ENCODE measurements around the gene KLK1. TPM values are rescaled to one million over a fixed set of nuclear protein-coding genes. Genes with fewer than 3 reads are reported as not detected.
A peak's percentile ranks its signal among the peaks of the same experiment; 100 is the strongest.

KLK1 gene
- polyA plus RNA-seq, 1 of the 3 experiments (the other 2 are of a cell fraction) = not detected

- ChIA-PET POLR2A (no interaction called here), CTCF (interaction anchor here (0.5 to 2.7 kb wide), 6 partner anchors 14 to 128 kb away, joined by 3 to 14 read pairs (median 6); no protein-coding TSS in a partner anchor)
- Histone ChIP-seq H3K36me3 (replicated peaks in 1 of 2; ENCODE audit: control insufficient read depth in 1 of 2, insufficient read depth in 2 of 2, low read length in 1 of 2) (peaks cover 14 to 35% of the 10 kb centered on the region in 2 experiments), H3K4me1 (ENCODE audit: control insufficient read depth in 1 of 2, insufficient read depth in 2 of 2, low read depth in 1 of 2, low read length in 1 of 2) (peaks cover 5 to 7% of the 10 kb centered on the region in 2 experiments; a peak in 2 of 4 replicates), H4K20me1 (ENCODE audit: insufficient read depth) (peaks cover 69% of the 10 kb centered on the region), H3K79me2 (ENCODE audit: insufficient read depth) (peaks cover 32% of the 10 kb centered on the region), H3F3A (replicated peaks; ENCODE audit: insufficient read depth) (peaks cover 4% of the 10 kb centered on the region), H3K9me3 (no peaks in the 10 kb centered on the region), H3K27me3 (ENCODE audit: insufficient read depth) (no peaks in the 10 kb centered on the region), H3K9me2 (no peaks in the 10 kb centered on the region), H3K4me2 (no peak overlapping the region), H3K27ac (ENCODE audit: low read depth in 2 of 2, low read length in 1 of 2) (no peak overlapping the region), H3K9ac (no peak overlapping the region), H3K4me3 (ENCODE audit: low read depth in 2 of 2, low read length in 1 of 2) (no peak overlapping the region), H2AFZ (ENCODE audit: low read depth) (no peak overlapping the region)
- TF ChIP-seq, protein P1, sequence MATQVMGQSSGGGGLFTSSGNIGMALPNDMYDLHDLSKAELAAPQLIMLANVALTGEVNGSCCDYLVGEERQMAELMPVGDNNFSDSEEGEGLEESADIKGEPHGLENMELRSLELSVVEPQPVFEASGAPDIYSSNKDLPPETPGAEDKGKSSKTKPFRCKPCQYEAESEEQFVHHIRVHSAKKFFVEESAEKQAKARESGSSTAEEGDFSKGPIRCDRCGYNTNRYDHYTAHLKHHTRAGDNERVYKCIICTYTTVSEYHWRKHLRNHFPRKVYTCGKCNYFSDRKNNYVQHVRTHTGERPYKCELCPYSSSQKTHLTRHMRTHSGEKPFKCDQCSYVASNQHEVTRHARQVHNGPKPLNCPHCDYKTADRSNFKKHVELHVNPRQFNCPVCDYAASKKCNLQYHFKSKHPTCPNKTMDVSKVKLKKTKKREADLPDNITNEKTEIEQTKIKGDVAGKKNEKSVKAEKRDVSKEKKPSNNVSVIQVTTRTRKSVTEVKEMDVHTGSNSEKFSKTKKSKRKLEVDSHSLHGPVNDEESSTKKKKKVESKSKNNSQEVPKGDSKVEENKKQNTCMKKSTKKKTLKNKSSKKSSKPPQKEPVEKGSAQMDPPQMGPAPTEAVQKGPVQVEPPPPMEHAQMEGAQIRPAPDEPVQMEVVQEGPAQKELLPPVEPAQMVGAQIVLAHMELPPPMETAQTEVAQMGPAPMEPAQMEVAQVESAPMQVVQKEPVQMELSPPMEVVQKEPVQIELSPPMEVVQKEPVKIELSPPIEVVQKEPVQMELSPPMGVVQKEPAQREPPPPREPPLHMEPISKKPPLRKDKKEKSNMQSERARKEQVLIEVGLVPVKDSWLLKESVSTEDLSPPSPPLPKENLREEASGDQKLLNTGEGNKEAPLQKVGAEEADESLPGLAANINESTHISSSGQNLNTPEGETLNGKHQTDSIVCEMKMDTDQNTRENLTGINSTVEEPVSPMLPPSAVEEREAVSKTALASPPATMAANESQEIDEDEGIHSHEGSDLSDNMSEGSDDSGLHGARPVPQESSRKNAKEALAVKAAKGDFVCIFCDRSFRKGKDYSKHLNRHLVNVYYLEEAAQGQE (IDR thresholded peaks at IDR 0.05; ENCODE audit: low read depth, low read length) = peak; percentile 81
- TF ChIP-seq POLR2AphosphoS5 (IDR thresholded peaks at IDR 0.05; ENCODE audit: low read depth, low read length) = peak; percentile 11; the same call in 1 of the 2 replicates
- no peak for TF ChIP-seq FOXM1 (IDR thresholded peaks at IDR 0.05; ENCODE audit: low read depth)
- 91% methylated on average over 7 of the region's 18 CpGs for WGBS (ENCODE audit: low lambda C conversion rate)
- DNase-seq = peak; percentile 28
Observed at GRCh38 chr19:50797781-50798658, 25.6 kb downstream of the KLK1 start.

DNA sequence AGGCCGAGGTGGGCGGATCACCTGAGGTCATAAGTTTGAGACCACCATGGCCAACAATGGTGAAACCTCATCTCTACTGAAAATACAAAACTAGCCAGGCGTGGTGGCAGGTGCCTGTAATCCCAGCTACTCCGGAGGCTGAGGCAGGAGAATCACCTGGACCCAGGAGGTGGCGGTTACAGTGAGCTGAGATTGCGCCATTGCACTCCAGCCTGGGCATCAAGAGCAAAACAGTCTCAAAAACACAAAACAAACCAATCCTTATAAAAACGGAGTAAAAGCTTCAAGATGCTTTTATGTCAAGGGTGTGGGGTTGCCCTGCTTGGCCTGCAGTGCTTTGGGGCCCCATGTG is 26.2 kb downstream of the KLK1 start:
- Histone ChIP-seq H3K9me3 (no peaks in the 10 kb centered on the region), H4K20me1 (ENCODE audit: insufficient read depth) (peaks cover 63% of the 10 kb centered on the region), H3K4me3 (ENCODE audit: low read depth in 2 of 2, low read length in 1 of 2) (no peak overlapping the region), H3K9me2 (no peaks in the 10 kb centered on the region), H3K27ac (ENCODE audit: low read depth in 2 of 2, low read length in 1 of 2) (no peak overlapping the region), H3K36me3 (replicated peaks in 1 of 2; ENCODE audit: control insufficient read depth in 1 of 2, insufficient read depth in 2 of 2, low read length in 1 of 2) (peaks cover 14 to 35% of the 10 kb centered on the region in 2 experiments), H3K4me2 (no peak overlapping the region), H3K4me1 (ENCODE audit: control insufficient read depth in 1 of 2, insufficient read depth in 2 of 2, low read depth in 1 of 2, low read length in 1 of 2) (peaks cover 0 to 2% of the 10 kb centered on the region in 2 experiments; a peak in 2 of 4 replicates), H3K9ac (no peak overlapping the region), H3K79me2 (ENCODE audit: insufficient read depth) (peaks cover 26% of the 10 kb centered on the region), H3K27me3 (ENCODE audit: insufficient read depth) (no peaks in the 10 kb centered on the region), H2AFZ (ENCODE audit: low read depth) (no peak overlapping the region), H3F3A (replicated peaks; ENCODE audit: insufficient read depth) (peaks cover 4% of the 10 kb centered on the region)
- POLR2A ChIA-PET = no interaction called here
- CTCF ChIA-PET = interaction anchor here (0.6 to 2.7 kb wide), 4 partner anchors 14 to 128 kb away, joined by 4 to 14 read pairs (median 7); no protein-coding TSS in a partner anchor
- WGBS (ENCODE audit: low lambda C conversion rate) = 95% methylated on average over 7 of the region's 7 CpGs
- DNase-seq = no peak
- TF ChIP-seq CHD2 (IDR thresholded peaks at IDR 0.05; ENCODE audit: low read length, partially characterized antibody) = no peak
- no peak for TF ChIP-seq MXI1 (IDR thresholded peaks at IDR 0.05; ENCODE audit: low read depth, low read length)
- TF ChIP-seq, protein P2, sequence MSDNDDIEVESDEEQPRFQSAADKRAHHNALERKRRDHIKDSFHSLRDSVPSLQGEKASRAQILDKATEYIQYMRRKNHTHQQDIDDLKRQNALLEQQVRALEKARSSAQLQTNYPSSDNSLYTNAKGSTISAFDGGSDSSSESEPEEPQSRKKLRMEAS (IDR thresholded peaks at IDR 0.05; ENCODE audit: low read depth) = no peak
- TF ChIP-seq GATA2 (CRISPR knock-in tag; IDR thresholded peaks at IDR 0.05) = no peak
- TF ChIP-seq JUND (IDR thresholded peaks at IDR 0.05) = no peak
- no peak for TF ChIP-seq PBX3 (IDR thresholded peaks at IDR 0.05)
- TF ChIP-seq, protein P3, sequence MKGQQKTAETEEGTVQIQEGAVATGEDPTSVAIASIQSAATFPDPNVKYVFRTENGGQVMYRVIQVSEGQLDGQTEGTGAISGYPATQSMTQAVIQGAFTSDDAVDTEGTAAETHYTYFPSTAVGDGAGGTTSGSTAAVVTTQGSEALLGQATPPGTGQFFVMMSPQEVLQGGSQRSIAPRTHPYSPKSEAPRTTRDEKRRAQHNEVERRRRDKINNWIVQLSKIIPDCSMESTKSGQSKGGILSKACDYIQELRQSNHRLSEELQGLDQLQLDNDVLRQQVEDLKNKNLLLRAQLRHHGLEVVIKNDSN (IDR thresholded peaks at IDR 0.05; ENCODE audit: borderline replicate concordance, low read depth) = no peak
- TF ChIP-seq SIN3A (IDR thresholded peaks at IDR 0.05; ENCODE audit: borderline replicate concordance, low read depth, low read length) = no peak
- TF ChIP-seq FOXM1 (IDR thresholded peaks at IDR 0.05; ENCODE audit: low read depth) = no peak
